BLaER1 (cell line): Measurements from ENCODE around the gene SYNPO2.

Experiments
- H3K27ac ChIP-seq: shearing (Covaris generic); formaldehyde crosslinking; 2 replicates; pipeline ENCODE4 v1.8.1; 2022
- H3K27me3 ChIP-seq: shearing (Covaris generic); formaldehyde crosslinking; 2 replicates; pipeline ENCODE4 v1.8.1; 2022
- H3K36me3 ChIP-seq: shearing (Covaris generic); formaldehyde crosslinking; 2 replicates; pipeline ENCODE4 v1.8.1; 2022
- H3K4me1 ChIP-seq: shearing (Covaris generic); formaldehyde crosslinking; 2 replicates; pipeline ENCODE4 v1.8.1; 2022
- H3K4me2 ChIP-seq: shearing (Covaris generic); formaldehyde crosslinking; 2 replicates; pipeline ENCODE4 v1.8.1; 2022
- H3K4me3 ChIP-seq: shearing (Covaris generic); formaldehyde crosslinking; 2 replicates; pipeline ENCODE4 v1.8.1; 2022
- H3K9ac ChIP-seq: shearing (Covaris generic); formaldehyde crosslinking; 2 replicates; pipeline ENCODE4 v1.8.1; 2022
- H3K9me3 ChIP-seq: shearing (Covaris generic); formaldehyde crosslinking; 2 replicates; pipeline ENCODE4 v1.8.1; 2022
- H4K20me1 ChIP-seq: shearing (Covaris generic); formaldehyde crosslinking; 2 replicates; pipeline ENCODE4 v1.8.1; 2022
- Cebpa-rat ChIP-seq: shearing (Covaris generic); IDR thresholded peaks from 2 replicates; pipeline ENCODE4 v1.8.1; 2022

The SYNPO2 gene

GRCh38 chr4:118948545-118949144 lies 60.0 kb downstream of the SYNPO2 start:
- Histone ChIP-seq H3K27ac (no peak overlapping the region), H3K9me3 (no peaks in the 10 kb centered on the region), H4K20me1 (no peaks in the 10 kb centered on the region), H3K4me3 (no peak overlapping the region), H3K4me1 (peaks cover 15% of the 10 kb centered on the region), H3K36me3 (no peaks in the 10 kb centered on the region), H3K9ac (no peak overlapping the region), H3K4me2 (peak overlapping the region; percentile 8; the same call in 1 of the 2 replicates), H3K27me3 (no peaks in the 10 kb centered on the region)
- TF ChIP-seq Cebpa-rat: no peak

DNA sequence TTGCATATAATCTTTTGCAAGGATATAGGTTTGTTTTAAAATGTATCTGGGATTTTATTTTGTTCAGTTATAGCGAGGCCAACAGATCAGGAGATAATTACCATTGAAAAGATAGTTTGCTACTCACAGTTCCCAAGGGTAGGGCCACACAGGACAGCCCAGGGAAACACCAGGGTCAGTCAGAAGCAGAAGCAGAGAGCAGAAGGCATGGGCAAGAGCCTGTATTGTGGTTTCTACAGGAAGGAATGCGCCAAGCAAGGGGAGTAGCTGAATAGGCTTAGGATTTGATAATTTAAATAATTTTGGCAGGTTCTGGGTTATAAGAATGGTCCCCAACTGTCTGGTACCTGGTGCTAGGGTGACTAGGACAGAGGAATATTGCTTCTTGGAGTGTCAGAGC lies 61.6 kb downstream of the SYNPO2 start:
- no peak for TF ChIP-seq Cebpa-rat
- no peaks in the 10 kb centered on the region for H3K36me3 ChIP-seq
- no peak overlapping the region for H3K27ac ChIP-seq
- H4K20me1 ChIP-seq: no peaks in the 10 kb centered on the region
- no peak overlapping the region for H3K4me3 ChIP-seq
- no peaks in the 10 kb centered on the region for H3K27me3 ChIP-seq
- H3K9ac ChIP-seq: no peak overlapping the region
- no peaks in the 10 kb centered on the region for H3K9me3 ChIP-seq
- H3K4me1 ChIP-seq: peaks cover 15% of the 10 kb centered on the region
- 0 out of 2 replicates have a peak overlapping the region, but pooled peaks have one; percentile 18 for H3K4me2 ChIP-seq

GRCh38 chr4:118950929-118951570 lies 62.4 kb downstream of the SYNPO2 start:
- Histone ChIP-seq H3K9ac (no peak overlapping the region), H3K4me3 (no peak overlapping the region), H3K9me3 (no peaks in the 10 kb centered on the region), H3K27me3 (no peaks in the 10 kb centered on the region), H3K4me2 (no peak overlapping the region), H4K20me1 (no peaks in the 10 kb centered on the region), H3K27ac (no peak overlapping the region), H3K4me1 (peaks cover 15% of the 10 kb centered on the region), H3K36me3 (no peaks in the 10 kb centered on the region)
- TF ChIP-seq Cebpa-rat: no peak

GRCh38 chr4:118953276-118953675 lies 64.6 kb downstream of the SYNPO2 start:
- Histone ChIP-seq H3K27me3 (no peaks in the 10 kb centered on the region), H3K27ac (no peak overlapping the region), H3K4me1 (peaks cover 13% of the 10 kb centered on the region), H3K4me3 (no peak overlapping the region), H3K4me2 (no peak overlapping the region), H3K9ac (no peak overlapping the region), H3K9me3 (no peaks in the 10 kb centered on the region), H3K36me3 (no peaks in the 10 kb centered on the region), H4K20me1 (no peaks in the 10 kb centered on the region)
- no peak for TF ChIP-seq Cebpa-rat

GRCh38 chr4:118954246-118954645 lies 65.6 kb downstream of the SYNPO2 start:
- Histone ChIP-seq H3K4me3 (no peak overlapping the region), H3K4me1 (peaks cover 7% of the 10 kb centered on the region), H3K36me3 (no peaks in the 10 kb centered on the region), H3K9ac (no peak overlapping the region), H3K4me2 (no peak overlapping the region), H3K27me3 (no peaks in the 10 kb centered on the region), H3K27ac (no peak overlapping the region), H4K20me1 (no peaks in the 10 kb centered on the region), H3K9me3 (no peaks in the 10 kb centered on the region)
- TF ChIP-seq Cebpa-rat: no peak

DNA sequence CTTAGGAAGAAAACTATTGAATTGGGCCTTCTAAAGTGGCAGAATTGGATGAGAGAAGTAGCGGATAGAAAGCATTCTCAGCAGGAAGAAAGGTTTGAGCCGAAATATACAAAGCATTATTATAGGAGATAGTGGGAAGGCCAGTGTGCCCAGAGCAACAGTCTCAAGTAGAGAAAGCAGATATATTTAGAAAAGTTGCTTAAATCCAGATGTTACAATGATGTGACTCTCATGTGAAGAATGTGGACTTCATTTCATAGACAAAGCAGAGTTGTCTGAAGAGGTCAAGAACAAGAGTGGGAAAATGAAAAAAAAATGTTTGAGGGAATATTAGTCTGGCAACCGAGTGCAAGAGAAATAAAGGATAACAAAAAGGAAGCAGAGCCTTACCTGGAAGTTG lies 66.9 kb downstream of the SYNPO2 start:
- H3K4me3 ChIP-seq: no peak overlapping the region
- H4K20me1 ChIP-seq: no peaks in the 10 kb centered on the region
- no peak overlapping the region for H3K4me2 ChIP-seq
- no peaks in the 10 kb centered on the region for H3K36me3 ChIP-seq
- H3K4me1 ChIP-seq: peaks cover 2% of the 10 kb centered on the region
- H3K9ac ChIP-seq: no peak overlapping the region
- H3K27me3 ChIP-seq: no peaks in the 10 kb centered on the region
- H3K9me3 ChIP-seq: no peaks in the 10 kb centered on the region
- no peak for TF ChIP-seq Cebpa-rat
- no peak overlapping the region for H3K27ac ChIP-seq

- Histone ChIP-seq H3K36me3 (no peaks in the 10 kb centered on the region), H3K27ac (no peak overlapping the region), H4K20me1 (no peaks in the 10 kb centered on the region), H3K4me1 (no peaks in the 10 kb centered on the region), H3K4me2 (no peak overlapping the region), H3K9me3 (no peaks in the 10 kb centered on the region), H3K27me3 (no peaks in the 10 kb centered on the region), H3K4me3 (no peak overlapping the region), H3K9ac (no peak overlapping the region)
- no peak for TF ChIP-seq Cebpa-rat
These were observed 69.2 kb downstream of the SYNPO2 start for GRCh38 chr4:118957722-118958445.

- Histone ChIP-seq H3K4me1 (0 out of 2 replicates have a peak, but pooled peaks cover 3% of the 10 kb centered on the region), H3K27me3 (no peaks in the 10 kb centered on the region), H3K9me3 (no peaks in the 10 kb centered on the region), H3K36me3 (no peaks in the 10 kb centered on the region), H3K27ac (no peak overlapping the region), H3K4me3 (no peak overlapping the region), H4K20me1 (no peaks in the 10 kb centered on the region), H3K9ac (no peak overlapping the region), H3K4me2 (no peak overlapping the region)
- TF ChIP-seq Cebpa-rat: no peak
These were observed 73.9 kb downstream of the SYNPO2 start for GRCh38 chr4:118962540-118962939.

- Histone ChIP-seq H4K20me1 (no peaks in the 10 kb centered on the region), H3K9me3 (no peaks in the 10 kb centered on the region), H3K4me2 (no peak overlapping the region), H3K4me3 (no peak overlapping the region), H3K36me3 (no peaks in the 10 kb centered on the region), H3K27ac (no peak overlapping the region), H3K9ac (no peak overlapping the region), H3K4me1 (peaks cover 14% of the 10 kb centered on the region), H3K27me3 (no peaks in the 10 kb centered on the region)
- no peak for TF ChIP-seq Cebpa-rat
These were observed 76.3 kb downstream of the SYNPO2 start for GRCh38 chr4:118964891-118965411.

DNA sequence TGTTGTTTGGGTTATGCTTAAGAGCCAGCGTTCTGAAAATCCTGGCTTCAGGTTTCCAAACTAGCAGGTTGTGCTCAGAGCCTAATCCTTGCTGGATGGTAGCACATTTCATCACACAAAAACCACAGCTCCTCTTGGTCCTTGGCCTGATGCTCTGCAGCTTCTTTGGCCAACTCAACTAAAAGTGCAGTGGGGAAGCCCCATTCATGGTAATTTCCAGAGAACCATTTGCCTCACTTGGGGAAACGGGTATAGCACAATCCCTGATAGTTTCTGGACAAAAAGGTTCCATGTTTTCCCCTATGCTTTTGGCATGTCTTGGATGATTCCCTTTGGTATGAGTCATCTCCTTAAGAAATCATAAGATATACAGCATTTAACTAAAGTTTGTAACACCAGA lies 78.7 kb downstream of the SYNPO2 start:
- TF ChIP-seq Cebpa-rat: no peak
- Histone ChIP-seq H3K27me3 (no peaks in the 10 kb centered on the region), H3K9ac (no peak overlapping the region), H3K4me2 (no peak overlapping the region), H3K36me3 (no peaks in the 10 kb centered on the region), H4K20me1 (no peaks in the 10 kb centered on the region), H3K27ac (no peak overlapping the region), H3K4me1 (peaks cover 14% of the 10 kb centered on the region), H3K4me3 (no peak overlapping the region), H3K9me3 (no peaks in the 10 kb centered on the region)
